ENCODE measurements around the gene ENDOG. TPM values are rescaled to one million over a fixed set of nuclear protein-coding genes. Genes with fewer than 3 reads are reported as not detected.
"Not testable (repeated sequence)": the region's sequence is repeated elsewhere in the genome, so short reads cannot be mapped to it uniquely, and the experiment has no call there.

The ENDOG gene
- 21.4 and 37.3 TPM in 2 replicates for total RNA-seq

- peak; percentile 98 for DNase-seq
Measured at GRCh38 chr9:128818099-128818838, at the start of gene ENDOG. TSS of gene ENDOG (plus strand) at chr9:128818500. CDS start at chr9:128818685, 185 bp downstream.

- no peak for DNase-seq
Measured at GRCh38 chr9:128768606-128769005, 49.7 kb upstream of the ENDOG start.

- DNase-seq, result no peak
Measured at GRCh38 chr9:128770286-128771030, 47.8 kb upstream of the ENDOG start.

- peak; percentile 58 for DNase-seq
Measured at GRCh38 chr9:128771094-128771721, 47.1 kb upstream of the ENDOG start.

- peak; percentile 92 for DNase-seq
Measured at GRCh38 chr9:128771745-128772519, 46.4 kb upstream of the ENDOG start, which contains the start of gene ZER1. TSS of gene ZER1 (minus strand) at chr9:128771927. CDS start at chr9:128755565, 16,362 bp downstream.

GRCh38 chr9:128773049-128773448 lies 45.3 kb upstream of the ENDOG start:
- DNase-seq, result no peak

- no peak for DNase-seq
Measured at GRCh38 chr9:128774804-128775203, 43.5 kb upstream of the ENDOG start.

- not testable (repeated sequence) for DNase-seq
Measured at GRCh38 chr9:128780093-128780492, 38.2 kb upstream of the ENDOG start.

- DNase-seq, result no peak
Measured at GRCh38 chr9:128781187-128782070, 36.9 kb upstream of the ENDOG start.

GRCh38 chr9:128782669-128783068 lies 35.6 kb upstream of the ENDOG start:
- no peak for DNase-seq

GRCh38 chr9:128785427-128785826 lies 32.9 kb upstream of the ENDOG start:
- DNase-seq, result no peak

- DNase-seq, result peak; percentile 89
Measured at GRCh38 chr9:128786681-128787601, 31.4 kb upstream of the ENDOG start, which contains the start of gene TBC1D13. TSS of gene TBC1D13 (plus strand) at chr9:128787253. CDS start at chr9:128787354, 101 bp downstream.

GRCh38 chr9:128787659-128788058 lies 30.6 kb upstream of the ENDOG start:
- DNase-seq, result peak; percentile 30

GRCh38 chr9:128788445-128788844 lies 29.9 kb upstream of the ENDOG start:
- DNase-seq, result peak; percentile 19

GRCh38 chr9:128790536-128790935 lies 27.8 kb upstream of the ENDOG start:
- DNase-seq, result no peak

- DNase-seq, result no peak
Measured at GRCh38 chr9:128792134-128792533, 26.2 kb upstream of the ENDOG start.

- no peak for DNase-seq
Measured at GRCh38 chr9:128792978-128793686, 25.2 kb upstream of the ENDOG start.

GRCh38 chr9:128794961-128795360 lies 23.3 kb upstream of the ENDOG start:
- not testable (repeated sequence) for DNase-seq

GRCh38 chr9:128798896-128799295 lies 19.4 kb upstream of the ENDOG start:
- no peak for DNase-seq

GRCh38 chr9:128800061-128800460 lies 18.2 kb upstream of the ENDOG start:
- DNase-seq, result no peak
